Breast epithelium (tissue), 3 donors: Measurements from ENCODE around the gene CSNK1E.

ENCODE experiments used
- POLR2A ChIP-seq: fragments of 450-650 bp; IDR thresholded peaks from one replicate; pipeline ENCODE4 v1.6.1; 2016; ENCODE audit warnings: antibody characterized with exemption, mild to moderate bottlenecking, moderate library complexity
- POLR2AphosphoS5 ChIP-seq, 3 donors: sonication (generic); formaldehyde crosslinking; IDR thresholded peaks; one replicate each; pipeline ENCODE4 v1.6.1; 2017; ENCODE audit warnings: antibody characterized with exemption in 3 of 3
- TF ChIP-seq, protein P1 (sequence below), 3 donors: fragments of 450-650 bp; IDR thresholded peaks; one replicate each; pipeline ENCODE4 v1.5.1; 2016 to 2017; ENCODE audit warnings: antibody characterized with exemption in 3 of 3, mild to moderate bottlenecking in 3 of 3, moderate library complexity in 3 of 3

DNA sequence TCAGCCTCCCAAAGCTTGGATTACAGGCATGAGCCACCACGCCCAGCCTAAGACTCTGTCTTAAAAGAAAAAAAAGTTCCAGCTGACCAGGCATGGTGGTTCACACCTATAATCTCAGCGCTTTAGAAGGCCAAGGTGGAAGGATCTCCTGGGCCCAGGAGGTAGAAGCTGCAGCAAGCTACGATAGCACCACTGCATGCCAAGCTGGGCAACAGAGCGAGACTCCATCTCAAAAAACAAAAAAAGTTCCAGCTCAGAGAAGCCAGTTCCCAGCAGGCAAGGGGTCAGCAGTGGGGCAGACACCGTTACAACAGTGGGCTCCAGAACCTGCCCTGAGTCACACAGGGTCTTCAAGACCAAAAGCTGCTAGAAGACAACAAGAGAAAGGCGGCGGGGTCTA, 47.8 kb downstream of the CSNK1E start:
- TF ChIP-seq POLR2A (no peak), POLR2AphosphoS5 (IDR thresholded peaks at IDR 0.05) (no peak)
- TF ChIP-seq, protein P1, sequence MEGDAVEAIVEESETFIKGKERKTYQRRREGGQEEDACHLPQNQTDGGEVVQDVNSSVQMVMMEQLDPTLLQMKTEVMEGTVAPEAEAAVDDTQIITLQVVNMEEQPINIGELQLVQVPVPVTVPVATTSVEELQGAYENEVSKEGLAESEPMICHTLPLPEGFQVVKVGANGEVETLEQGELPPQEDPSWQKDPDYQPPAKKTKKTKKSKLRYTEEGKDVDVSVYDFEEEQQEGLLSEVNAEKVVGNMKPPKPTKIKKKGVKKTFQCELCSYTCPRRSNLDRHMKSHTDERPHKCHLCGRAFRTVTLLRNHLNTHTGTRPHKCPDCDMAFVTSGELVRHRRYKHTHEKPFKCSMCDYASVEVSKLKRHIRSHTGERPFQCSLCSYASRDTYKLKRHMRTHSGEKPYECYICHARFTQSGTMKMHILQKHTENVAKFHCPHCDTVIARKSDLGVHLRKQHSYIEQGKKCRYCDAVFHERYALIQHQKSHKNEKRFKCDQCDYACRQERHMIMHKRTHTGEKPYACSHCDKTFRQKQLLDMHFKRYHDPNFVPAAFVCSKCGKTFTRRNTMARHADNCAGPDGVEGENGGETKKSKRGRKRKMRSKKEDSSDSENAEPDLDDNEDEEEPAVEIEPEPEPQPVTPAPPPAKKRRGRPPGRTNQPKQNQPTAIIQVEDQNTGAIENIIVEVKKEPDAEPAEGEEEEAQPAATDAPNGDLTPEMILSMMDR (IDR thresholded peaks at IDR 0.05) = no peak
